T-helper 1 cell treated with Interleukin-12 subunit alpha and Interleukin-12 subunit beta and Interleukin-4 antibody, amounts not matched to agents 30 μg/mL and 1 μg/mL, for 36 hours (primary cell): ENCODE results near the gene SECISBP2L.

Experiments used
- H3K27ac Mint-ChIP-seq: one replicate; pipeline ENCODE4 v1.8.0; 2021; ENCODE audit warnings: mild to moderate bottlenecking, mixed read lengths
- H3K27me3 Mint-ChIP-seq: one replicate; pipeline ENCODE4 v1.8.0; 2021; ENCODE audit warnings: low read depth, mixed read lengths
- H3K36me3 Mint-ChIP-seq: one replicate; pipeline ENCODE4 v1.8.0; 2021; ENCODE audit warnings: low read depth, mixed read lengths
- H3K4me1 Mint-ChIP-seq: one replicate; pipeline ENCODE4 v1.8.0; 2021; ENCODE audit warnings: low read depth, mixed read lengths
- H3K4me3 Mint-ChIP-seq: one replicate; pipeline ENCODE4 v1.8.0; 2021; ENCODE audit warnings: mild to moderate bottlenecking, moderate library complexity, mixed read lengths
- H3K9me3 Mint-ChIP-seq: one replicate; pipeline ENCODE4 v1.8.0; 2021; ENCODE audit warnings: mixed read lengths

SECISBP2L gene

GRCh38 chr15:48941904-48942303 lies 104.3 kb downstream of the SECISBP2L start:
- peaks cover 22% of the 10 kb centered on the region for H3K4me1 Mint-ChIP-seq
- peaks cover 2% of the 10 kb centered on the region for H3K36me3 Mint-ChIP-seq
- H3K9me3 Mint-ChIP-seq = no peaks in the 10 kb centered on the region
- H3K4me3 Mint-ChIP-seq = no peak overlapping the region
- H3K27me3 Mint-ChIP-seq = no peaks in the 10 kb centered on the region
- no peak overlapping the region for H3K27ac Mint-ChIP-seq

- H3K4me1 Mint-ChIP-seq = peaks cover 12% of the 10 kb centered on the region
- no peak overlapping the region for H3K27ac Mint-ChIP-seq
- no peaks in the 10 kb centered on the region for H3K9me3 Mint-ChIP-seq
- no peak overlapping the region for H3K4me3 Mint-ChIP-seq
- H3K36me3 Mint-ChIP-seq = peaks cover 2% of the 10 kb centered on the region
- no peaks in the 10 kb centered on the region for H3K27me3 Mint-ChIP-seq
These were observed 105.7 kb downstream of the SECISBP2L start for GRCh38 chr15:48940508-48940907.

- Mint-ChIP-seq H3K4me3 (no peak overlapping the region), H3K27ac (no peak overlapping the region), H3K36me3 (peaks cover 2% of the 10 kb centered on the region), H3K4me1 (peaks cover 9% of the 10 kb centered on the region), H3K9me3 (no peaks in the 10 kb centered on the region), H3K27me3 (no peaks in the 10 kb centered on the region)
These were observed 106.6 kb downstream of the SECISBP2L start for GRCh38 chr15:48939648-48940047.
